Measurements from ENCODE around the gene SARM1. TPM values are rescaled to one million over a fixed set of nuclear protein-coding genes. Genes with fewer than 3 reads are reported as not detected.
A peak's percentile ranks its signal among the peaks of the same experiment; 100 is the strongest.

The SARM1 gene
- total and polyA plus RNA-seq, 9 of the 15 experiments (the other 6 are each of a cell fraction or from before 2014, with no cell fraction given), result 0.04 to 0.55 (median 0.11) TPM; not detected in 2

- no peak for FAIRE-seq
- ATAC-seq, result no peak
- intact Hi-C loops (cut with micrococcal nuclease) (loop anchor here (2.0 kb wide), 1 partner anchor 15 kb away; the partner anchor contains the start of gene TMEM97), in situ Hi-C loops (cut with MboI) (no loop called here)
- peak overlapping the region; percentile 98 for H3K4me2 ChIP-seq (ENCODE audit: insufficient read depth, low read length)
- H3K9ac ChIP-seq (ENCODE audit: insufficient read depth in 1 of 2, low read depth in 2 of 2, low read length in 2 of 2), result peak overlapping the region; percentile 75 to 92; a peak in 3 of 4 replicates
- CTCF ChIA-PET (ENCODE audit: low intra/inter-chr PET ratio), result no interaction called here
- TF ChIP-seq RBM14 (IDR thresholded peaks at IDR 0.05; ENCODE audit: borderline replicate concordance, insufficient read depth, low read depth, low read length), result no peak
- peak; percentile 5 for TF ChIP-seq ARHGAP35 (IDR thresholded peaks at IDR 0.05; ENCODE audit: partially characterized antibody)
- no peak for TF ChIP-seq ZBED1 (IDR thresholded peaks at IDR 0.05)
- no peaks in the 10 kb centered on the region for H3K9me1 ChIP-seq (ENCODE audit: control insufficient read depth, insufficient read depth, low read length)
- no peaks in the 10 kb centered on the region for H3K27me3 ChIP-seq (ENCODE audit: control insufficient read depth in 2 of 2, insufficient read depth in 2 of 2, low read length in 2 of 2)
- no peaks in the 10 kb centered on the region for H3K9me3 ChIP-seq (replicated peaks; ENCODE audit: control insufficient read depth, insufficient read depth, low read depth, low read length)
- POLR2A ChIA-PET, result interaction anchor here (0.7 to 6.5 kb wide), 6 partner anchors 9 to 122 kb away, joined by 3 to 62 read pairs (median 4); partner anchors contain the start of genes POLDIP2 and TMEM97
- BruUV-seq (replicated peaks), result no TSS peak
- 8% methylated on average over 6 of the region's 6 CpGs for WGBS (ENCODE audit: insufficient coverage, low coverage, missing lambda C conversion rate)
- peaks cover 14% of the 10 kb centered on the region for H4K20me1 ChIP-seq (replicated peaks; ENCODE audit: control insufficient read depth, insufficient read depth, low read length)
- H3K36me3 ChIP-seq (ENCODE audit: control insufficient read depth, insufficient read depth, low read length), result peaks cover 19% of the 10 kb centered on the region; the same call in 2 of the 3 replicates
- no peak overlapping the region for H3K27ac ChIP-seq (ENCODE audit: extremely low read depth, low read depth, low read length)
- H3K79me2 ChIP-seq (ENCODE audit: control insufficient read depth, insufficient read depth, low read length), result peaks cover 33% of the 10 kb centered on the region
- peaks cover 17 to 19% of the 10 kb centered on the region in 2 experiments; a peak in 4 of 5 replicates for H3K4me1 ChIP-seq (replicated peaks in 1 of 2; ENCODE audit: control insufficient read depth in 2 of 2, insufficient read depth in 2 of 2, low read length in 2 of 2)
- H2AFZ ChIP-seq (ENCODE audit: low read depth, low read length), result no peak overlapping the region
- peak in 1 of 4 experiments; percentile 16 for DNase-seq (ENCODE audit: extremely low read depth in 1 of 4, low spot score in 3 of 4)
- peak overlapping the region; percentile 95 for H3K4me3 ChIP-seq
These were observed 37.3 kb upstream of the SARM1 start for GRCh38 chr17:28334171-28334570.

- TSS peak; percentile 44 for BruUV-seq (replicated peaks)
- Histone ChIP-seq H3K4me1 (replicated peaks in 1 of 2; ENCODE audit: control insufficient read depth in 2 of 2, insufficient read depth in 2 of 2, low read length in 2 of 2) (peaks cover 19 to 20% of the 10 kb centered on the region in 2 experiments; a peak in 4 of 5 replicates), H3K9ac (ENCODE audit: insufficient read depth in 1 of 2, low read depth in 2 of 2, low read length in 2 of 2) (peak overlapping the region; percentile 75 to 92), H4K20me1 (replicated peaks; ENCODE audit: control insufficient read depth, insufficient read depth, low read length) (peaks cover 14% of the 10 kb centered on the region), H2AFZ (ENCODE audit: low read depth, low read length) (peak overlapping the region; percentile 88), H3K79me2 (ENCODE audit: control insufficient read depth, insufficient read depth, low read length) (peaks cover 33% of the 10 kb centered on the region), H3K27me3 (ENCODE audit: control insufficient read depth in 2 of 2, insufficient read depth in 2 of 2, low read length in 2 of 2) (no peaks in the 10 kb centered on the region), H3K9me1 (ENCODE audit: control insufficient read depth, insufficient read depth, low read length) (no peaks in the 10 kb centered on the region), H3K9me3 (replicated peaks; ENCODE audit: control insufficient read depth, insufficient read depth, low read depth, low read length) (no peaks in the 10 kb centered on the region), H3K4me3 (peak overlapping the region; percentile 95), H3K27ac (ENCODE audit: extremely low read depth, low read depth, low read length) (peak overlapping the region; percentile 27; the same call in 2 of the 3 replicates), H3K36me3 (ENCODE audit: control insufficient read depth, insufficient read depth, low read length) (peaks cover 20% of the 10 kb centered on the region; the same call in 2 of the 3 replicates), H3K4me2 (ENCODE audit: insufficient read depth, low read length) (peak overlapping the region; percentile 98)
- FAIRE-seq (no peak), DNase-seq (ENCODE audit: extremely low read depth in 1 of 4, low spot score in 3 of 4) (no peak), ATAC-seq (no peak)
- ChIA-PET POLR2A (interaction anchor here (0.7 to 6.5 kb wide), 15 partner anchors 9 to 129 kb away, joined by 3 to 62 read pairs (median 5); partner anchors contain the start of genes POLDIP2 and TMEM97), CTCF (ENCODE audit: low intra/inter-chr PET ratio) (no interaction called here)
- WGBS (ENCODE audit: insufficient coverage, low coverage, missing lambda C conversion rate), result 2% methylated on average over 18 of the region's 18 CpGs
- intact Hi-C loops (cut with micrococcal nuclease), result loop anchor here (2.0 kb wide), 1 partner anchor 16 kb away; the partner anchor contains the start of gene TMEM97
- in situ Hi-C loops (cut with MboI), result no loop called here
- TF ChIP-seq TSHZ1 (CRISPR knock-in tag; IDR thresholded peaks at IDR 0.05) (no peak), CBFA2T3 (IDR thresholded peaks at IDR 0.05) (peak; percentile 51), MCM7 (IDR thresholded peaks at IDR 0.05) (no peak), POLR2AphosphoS5 (IDR thresholded peaks at IDR 0.05; ENCODE audit: control insufficient read depth, insufficient read depth, low read depth, low read length) (no peak), MTF1 (CRISPR knock-in tag; IDR thresholded peaks at IDR 0.05; ENCODE audit: borderline replicate concordance) (no peak), NFATC3 (IDR thresholded peaks at IDR 0.05) (peak; percentile 88), SIN3B (IDR thresholded peaks at IDR 0.05; ENCODE audit: low read depth) (no peak), SRF (CRISPR knock-in tag; IDR thresholded peaks at IDR 0.05) (0 out of 4 replicates have a peak, but pooled peaks of 1 of the 2 experiments have one; percentile 3), SNIP1 (IDR thresholded peaks at IDR 0.05; ENCODE audit: low read depth) (peak; percentile 39; the same call in 1 of the 2 replicates), ARID1B (IDR thresholded peaks at IDR 0.05) (peak; percentile 18; the same call in 1 of the 2 replicates)
These were observed 36.8 kb upstream of the SARM1 start for GRCh38 chr17:28334666-28335200.

All from K562 (cell line).